Medulla oblongata (tissue), 1 donor: Measurements from ENCODE around the gene ZNF512B.
"Not testable (repeated sequence)": the region's sequence is repeated elsewhere in the genome, so short reads cannot be mapped to it uniquely, and the experiment has no call there.

ENCODE experiments used
- DNase-seq: peaks from one replicate; pipeline ENCODE4 v3.0.0-alpha.2; 2015; ENCODE audit errors: extremely low spot score

ZNF512B gene

GRCh38 chr20:63962426-63963347 is 7.0 kb downstream of the ZNF512B start:
- no peak for DNase-seq

DNA sequence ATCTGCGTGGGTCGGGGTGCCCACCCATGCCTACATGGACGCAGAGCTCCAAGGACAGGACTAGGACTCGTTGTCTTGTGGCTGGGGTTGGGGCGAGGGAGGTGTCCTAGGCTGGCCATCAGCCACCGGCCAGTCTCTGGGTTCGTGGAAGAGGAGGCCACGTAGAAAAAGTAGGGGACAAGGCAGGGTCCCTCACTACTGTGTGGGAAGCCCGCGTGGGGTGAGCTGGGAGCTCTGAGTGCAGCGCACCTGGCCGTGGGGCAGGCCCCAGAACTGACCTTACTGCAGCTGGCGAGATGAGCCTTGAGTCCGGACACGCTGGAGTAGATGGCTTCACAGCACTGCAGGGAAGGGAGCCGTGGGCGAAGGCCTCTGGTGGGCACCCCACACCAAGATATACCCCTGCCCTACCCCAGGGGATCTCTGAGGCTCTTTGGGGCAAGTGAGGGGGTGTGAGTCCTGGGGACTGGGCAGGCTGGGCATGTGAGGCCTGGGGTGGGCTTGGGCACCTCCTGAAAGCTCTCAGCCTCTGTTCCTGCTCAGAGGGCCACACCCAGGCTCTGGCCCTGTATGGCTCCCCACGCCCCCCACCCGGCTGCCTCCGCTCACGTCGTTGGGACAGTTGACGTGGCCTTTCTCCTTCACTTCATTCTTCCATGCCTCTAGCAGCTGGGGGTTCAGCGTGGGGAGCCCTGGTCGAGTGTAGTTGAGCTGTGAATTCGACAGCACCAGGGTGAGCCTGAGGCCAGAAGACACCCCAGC is 7.9 kb downstream of the ZNF512B start:
- no peak for DNase-seq

GRCh38 chr20:63960654-63961621 is 8.8 kb downstream of the ZNF512B start:
- not testable (repeated sequence) for DNase-seq

GRCh38 chr20:63959699-63960075 is 10.0 kb downstream of the ZNF512B start:
- no peak for DNase-seq

DNA sequence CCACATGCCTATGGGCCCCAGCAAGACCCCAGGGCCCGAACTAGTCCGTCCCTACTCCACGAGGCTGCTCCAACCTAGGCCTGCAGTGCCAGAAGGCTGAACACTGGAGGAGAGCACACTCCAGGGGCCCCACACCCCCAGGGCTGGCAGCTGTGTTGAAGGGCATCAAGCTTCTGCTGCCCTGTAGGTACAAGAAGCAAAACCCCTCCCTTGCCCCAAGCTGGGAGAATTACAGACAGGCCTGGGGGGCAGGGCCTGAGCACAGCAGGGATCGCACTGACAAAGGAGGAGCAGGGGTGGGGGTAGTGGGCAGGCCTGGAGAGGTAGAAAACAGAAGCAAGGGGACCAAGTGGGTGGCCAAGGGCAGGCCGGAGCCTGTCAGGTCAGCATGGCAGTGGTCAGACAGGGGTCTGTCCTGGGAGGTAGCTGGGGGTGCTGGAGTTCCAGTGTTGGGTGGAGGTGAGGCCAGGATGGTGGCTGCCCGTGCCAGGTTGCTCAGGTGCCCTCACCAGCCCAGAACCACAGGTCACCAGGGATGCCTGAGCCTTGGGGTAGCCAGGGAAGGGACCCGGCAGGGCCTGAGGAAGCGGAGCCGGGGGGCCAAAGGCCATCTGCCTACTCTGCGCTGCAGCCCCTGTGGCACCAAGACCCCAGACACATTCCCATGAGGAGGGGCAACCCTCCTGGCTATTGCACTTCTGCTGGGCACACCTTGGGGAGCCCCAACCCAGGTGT is 10.6 kb downstream of the ZNF512B start:
- no peak for DNase-seq

- no peak for DNase-seq
Measured at GRCh38 chr20:63958471-63958870, 11.3 kb downstream of the ZNF512B start.

DNA sequence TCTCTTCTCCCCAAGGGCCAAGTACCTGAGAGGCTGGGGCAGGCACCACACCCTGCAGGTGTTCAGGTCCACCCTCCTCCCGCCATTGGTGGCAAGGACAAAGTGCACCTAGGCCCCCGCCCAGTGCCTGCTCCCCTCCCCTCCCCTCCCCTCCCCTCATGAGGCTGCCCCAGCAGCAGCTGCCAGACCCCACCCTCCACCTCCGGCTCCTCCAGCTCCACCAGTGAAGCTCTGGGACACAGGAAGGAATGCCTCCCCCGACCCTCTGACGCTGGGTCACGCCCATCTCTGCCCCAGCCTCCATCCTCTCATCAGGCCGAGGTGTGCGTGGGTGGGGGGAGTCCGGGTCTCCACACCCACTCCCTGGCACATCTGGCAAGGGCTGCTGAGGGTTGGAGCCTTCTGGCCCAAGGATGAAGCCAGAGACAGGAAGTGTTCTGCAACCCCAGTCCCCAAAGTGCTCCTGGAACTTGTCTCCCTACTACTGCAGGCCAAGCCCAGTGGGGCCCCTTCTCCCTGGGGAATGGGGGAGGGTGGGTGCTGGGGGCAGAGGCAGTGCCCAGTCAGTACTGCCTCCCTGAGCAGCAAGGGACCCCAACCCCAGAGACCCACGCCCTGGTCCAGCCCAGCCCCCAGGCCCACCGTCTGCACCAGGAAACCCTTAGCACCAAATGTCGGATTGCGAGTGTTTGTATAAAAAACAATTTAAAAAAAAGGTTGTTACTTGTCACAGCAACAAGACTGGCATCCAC is 11.9 kb downstream of the ZNF512B start:
- DNase-seq = no peak

DNA sequence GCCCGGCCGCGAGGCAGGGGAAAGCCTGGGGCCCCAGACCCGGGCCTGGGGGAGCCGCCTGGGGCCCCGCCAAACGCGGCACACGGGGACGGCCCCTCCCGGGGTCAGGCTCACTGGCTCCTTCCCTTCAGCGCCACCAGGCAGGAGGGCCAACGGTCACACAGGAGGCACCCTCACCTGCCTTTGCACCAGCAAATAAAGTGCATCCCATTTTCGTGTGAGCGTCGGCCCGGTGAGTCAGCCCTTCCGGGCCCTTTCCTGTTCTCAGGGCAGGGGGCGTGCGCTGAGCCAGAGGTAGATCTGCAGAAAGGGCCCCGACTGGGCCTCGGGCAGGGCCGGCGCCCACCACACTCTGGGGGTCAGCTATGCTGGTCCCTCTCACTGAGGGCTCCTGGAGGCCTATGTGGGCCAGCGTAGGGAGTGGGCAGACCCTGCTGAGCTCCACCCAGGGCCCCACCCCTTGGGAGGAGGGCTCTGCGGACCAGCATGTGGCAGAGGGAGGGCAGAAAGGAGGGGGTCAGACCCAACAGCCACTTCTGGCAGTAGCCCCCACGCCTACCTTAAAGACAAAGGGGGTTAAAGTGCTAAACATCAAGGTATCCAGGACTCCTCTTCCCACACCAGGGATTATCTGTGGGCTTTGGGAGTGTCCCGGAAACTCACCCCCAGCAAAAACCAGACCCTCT is 12.6 kb downstream of the ZNF512B start:
- DNase-seq = peak; percentile 64

GRCh38 chr20:63956664-63957003 is 13.1 kb downstream of the ZNF512B start:
- DNase-seq = no peak

DNA sequence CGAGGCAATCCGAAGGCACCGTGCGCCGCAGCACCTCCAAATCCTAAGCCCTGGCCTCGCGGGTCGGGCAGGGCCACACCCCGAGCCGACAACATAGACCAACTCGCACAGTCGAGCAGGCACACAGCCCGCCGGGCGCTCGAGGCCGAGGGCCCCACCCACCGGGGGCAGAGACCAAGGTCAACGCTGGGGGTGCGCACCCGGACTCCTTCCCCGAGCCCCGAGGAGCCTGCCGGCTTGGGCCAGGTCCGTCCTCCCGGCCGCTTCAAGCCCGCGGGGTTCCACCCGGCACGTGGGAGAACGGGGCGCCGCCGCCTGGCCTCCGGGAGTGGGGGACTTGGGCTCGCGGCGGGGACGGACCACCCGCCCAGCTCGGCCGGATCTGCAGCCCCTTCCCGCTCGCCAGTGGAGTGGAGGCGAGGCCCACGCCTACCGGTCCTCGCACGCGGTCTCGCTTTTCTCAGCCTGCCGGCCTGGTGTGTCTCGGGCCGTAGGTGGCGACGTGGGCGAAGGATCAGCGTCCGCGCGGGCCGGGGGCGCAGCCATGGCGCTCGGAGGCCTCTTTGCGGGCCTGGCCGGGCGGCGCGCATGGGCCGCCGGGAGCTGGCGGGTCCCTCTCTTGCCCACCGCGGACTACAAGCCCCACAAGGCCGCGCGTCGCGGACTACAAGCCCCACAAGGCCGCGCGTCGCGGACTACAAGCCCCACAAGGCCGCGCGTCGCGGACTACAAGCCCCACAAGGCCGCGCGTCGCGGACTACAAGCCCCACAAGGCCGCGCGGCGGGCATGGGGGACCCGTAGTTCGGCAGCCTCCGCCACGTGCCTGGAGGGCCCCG is 13.7 kb downstream of the ZNF512B start, which contains the start of gene UCKL1:
Gene UCKL1, minus strand, starts transcription at position 590 of the 837 bp plus-strand sequence. Its CDS starts 44 bp downstream, at position 546.
- peak; percentile 90 for DNase-seq

GRCh38 chr20:63955281-63955826 is 14.4 kb downstream of the ZNF512B start:
- DNase-seq = peak; percentile 70

- DNase-seq = no peak
Measured at GRCh38 chr20:63953764-63954429, 15.8 kb downstream of the ZNF512B start.

- DNase-seq = no peak
Measured at GRCh38 chr20:63952769-63953168, 17.0 kb downstream of the ZNF512B start.

- no peak for DNase-seq
Measured at GRCh38 chr20:63952210-63952535, 17.6 kb downstream of the ZNF512B start.

DNA sequence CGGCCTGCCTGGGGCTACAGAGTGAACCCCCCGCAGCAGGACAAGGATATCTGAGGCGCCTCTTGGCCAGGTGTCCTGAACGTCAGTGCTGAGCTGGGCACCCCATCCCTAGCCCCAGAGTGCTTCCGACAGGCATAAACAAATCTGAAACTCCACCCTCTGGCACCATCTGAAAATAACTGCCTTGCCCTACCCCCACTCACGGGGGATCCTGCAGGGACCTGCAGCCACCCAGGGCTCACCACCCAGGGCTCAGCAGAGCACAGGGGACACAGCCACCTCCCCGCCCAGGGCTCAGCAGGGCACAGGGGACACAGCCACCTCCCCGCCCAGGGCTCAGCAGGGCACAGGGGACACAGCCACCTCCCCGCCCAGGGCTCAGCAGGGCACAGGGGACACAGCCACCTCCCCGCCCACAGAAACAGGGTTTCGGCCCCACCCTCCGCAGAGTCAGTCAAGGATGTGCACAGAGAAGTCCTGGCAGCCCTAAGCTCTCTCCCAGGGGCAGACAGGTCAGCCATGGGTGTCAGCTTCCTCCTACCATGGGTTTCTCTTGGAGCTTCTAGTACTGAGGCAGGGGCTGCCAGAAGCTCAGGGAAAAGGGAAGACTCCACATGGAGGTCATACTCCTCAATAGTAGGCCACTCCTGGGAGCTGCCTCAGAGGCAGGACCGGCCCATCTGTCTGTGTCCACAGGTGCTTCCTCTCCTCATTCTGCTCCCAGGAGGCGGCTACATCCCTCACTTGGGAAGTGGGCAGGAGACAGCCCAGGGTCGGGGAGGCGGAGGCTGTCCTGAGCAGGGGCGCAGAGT is 18.1 kb downstream of the ZNF512B start:
- no peak for DNase-seq

DNA sequence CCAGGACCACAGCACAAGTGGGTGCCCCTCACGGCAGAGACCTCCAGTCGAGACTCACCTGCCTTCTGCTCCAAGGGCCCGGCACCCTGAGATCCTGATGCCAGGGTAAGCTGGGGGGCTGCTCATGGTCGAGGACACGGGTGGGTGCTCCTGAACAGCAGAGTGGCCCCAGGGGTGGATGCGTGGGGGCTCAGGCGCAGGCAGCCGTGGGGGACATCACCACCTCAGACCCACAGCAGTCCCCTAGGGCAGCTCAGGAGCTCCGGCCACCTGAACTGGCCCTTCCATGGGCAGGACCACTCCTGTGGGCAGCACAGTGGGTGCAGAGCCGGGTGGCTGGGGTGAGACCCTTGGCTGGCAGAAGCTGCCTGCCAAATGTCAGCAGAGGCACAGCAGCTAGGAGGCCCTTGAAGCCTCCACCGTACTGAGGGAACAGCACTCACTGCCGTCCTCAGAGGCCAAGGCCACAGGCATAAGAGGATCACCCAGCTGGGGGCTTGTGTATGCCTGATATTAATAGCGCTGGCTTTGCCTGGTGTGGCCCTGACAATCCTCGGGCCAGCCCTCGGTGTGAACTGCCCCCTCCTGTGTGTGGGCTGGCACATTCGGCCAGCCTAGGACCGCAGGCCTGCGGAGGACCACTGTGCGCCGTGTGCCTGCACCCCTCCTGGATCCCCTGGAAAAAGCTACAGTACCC is 18.9 kb downstream of the ZNF512B start:
- no peak for DNase-seq
